Amygdala (tissue), 56 donors: Measurements from ENCODE around the gene INCENP.
"Not testable (repeated sequence)": the region's sequence is repeated elsewhere in the genome, so short reads cannot be mapped to it uniquely, and the experiment has no call there.

ENCODE experiments used
- DNase-seq, 56 donors: peaks; one replicate each; lab custom pipeline; 2025; lab: John Stamatoyannopoulos, UW

The INCENP gene

DNA sequence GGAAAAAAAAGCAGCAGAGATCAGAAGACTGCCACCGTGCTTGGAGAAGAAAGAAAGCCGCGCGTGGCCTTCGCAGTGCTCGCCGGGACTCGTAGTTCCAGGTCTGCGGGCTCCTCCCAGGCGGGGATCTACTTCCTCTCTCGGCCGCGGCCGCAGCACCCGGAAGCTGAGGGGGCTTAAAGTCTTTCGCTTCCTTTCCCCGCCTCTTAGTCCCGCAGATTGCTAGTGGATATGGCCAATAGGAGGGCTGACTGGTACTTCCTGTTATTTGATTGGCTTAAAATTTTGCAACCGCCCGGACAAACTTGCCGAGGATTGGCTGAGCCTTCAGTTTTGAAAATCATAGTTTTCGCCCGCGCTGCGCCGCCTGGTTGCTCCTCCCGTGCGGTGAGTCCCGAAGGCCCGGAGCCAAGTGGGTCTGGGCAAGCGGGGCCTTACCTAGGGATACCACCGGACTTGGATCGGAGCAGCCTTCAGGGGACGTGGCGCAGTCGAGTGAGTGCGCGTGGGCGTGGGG, at the start of gene INCENP:
INCENP (plus strand) TSS at position 343 of the 517 bp plus-strand sequence. CDS start 4,151 bp downstream, outside the sequence.
- DNase-seq = peak; percentile 32 to 99 (median 95)

DNA sequence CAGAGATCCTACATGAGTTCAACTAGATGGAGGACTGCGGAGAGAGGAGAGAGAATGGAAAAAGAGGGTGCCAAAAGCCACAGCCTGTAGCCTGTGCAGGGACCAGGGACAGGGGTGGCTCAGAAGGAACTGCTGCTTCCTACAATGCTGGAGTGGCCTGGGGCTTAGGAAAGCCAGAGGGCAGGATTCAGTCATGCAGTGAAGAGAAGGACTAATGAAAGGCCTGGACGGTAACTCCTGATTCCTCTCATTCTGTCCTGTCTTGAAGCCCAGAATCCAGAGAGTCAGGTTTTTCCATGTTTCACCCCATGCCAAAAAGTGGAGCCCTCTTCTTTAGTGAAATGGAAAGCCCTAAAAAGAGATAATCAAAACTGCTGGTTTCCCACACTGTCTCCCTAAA, 48.4 kb upstream of the INCENP start:
- DNase-seq = no peak

DNA sequence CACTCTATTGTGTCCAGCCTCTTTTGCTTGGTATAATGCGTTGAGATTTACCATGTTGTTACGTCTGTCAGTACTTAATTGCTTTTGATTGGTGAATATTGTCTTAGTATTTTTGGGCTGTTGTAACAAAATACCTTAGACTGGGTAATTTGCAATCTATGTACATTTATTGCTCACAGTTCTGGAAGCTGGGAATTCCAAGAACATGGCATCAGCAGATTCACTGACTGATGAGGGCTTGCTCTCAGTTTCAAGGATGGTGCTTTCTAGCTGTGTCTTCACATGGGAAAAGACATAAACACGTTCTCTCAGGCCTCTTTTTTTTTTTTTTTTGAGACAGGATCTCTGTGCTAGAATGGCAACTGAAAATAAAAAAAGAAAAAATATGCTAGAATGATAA, 46.7 kb upstream of the INCENP start:
- DNase-seq = no peak

DNA sequence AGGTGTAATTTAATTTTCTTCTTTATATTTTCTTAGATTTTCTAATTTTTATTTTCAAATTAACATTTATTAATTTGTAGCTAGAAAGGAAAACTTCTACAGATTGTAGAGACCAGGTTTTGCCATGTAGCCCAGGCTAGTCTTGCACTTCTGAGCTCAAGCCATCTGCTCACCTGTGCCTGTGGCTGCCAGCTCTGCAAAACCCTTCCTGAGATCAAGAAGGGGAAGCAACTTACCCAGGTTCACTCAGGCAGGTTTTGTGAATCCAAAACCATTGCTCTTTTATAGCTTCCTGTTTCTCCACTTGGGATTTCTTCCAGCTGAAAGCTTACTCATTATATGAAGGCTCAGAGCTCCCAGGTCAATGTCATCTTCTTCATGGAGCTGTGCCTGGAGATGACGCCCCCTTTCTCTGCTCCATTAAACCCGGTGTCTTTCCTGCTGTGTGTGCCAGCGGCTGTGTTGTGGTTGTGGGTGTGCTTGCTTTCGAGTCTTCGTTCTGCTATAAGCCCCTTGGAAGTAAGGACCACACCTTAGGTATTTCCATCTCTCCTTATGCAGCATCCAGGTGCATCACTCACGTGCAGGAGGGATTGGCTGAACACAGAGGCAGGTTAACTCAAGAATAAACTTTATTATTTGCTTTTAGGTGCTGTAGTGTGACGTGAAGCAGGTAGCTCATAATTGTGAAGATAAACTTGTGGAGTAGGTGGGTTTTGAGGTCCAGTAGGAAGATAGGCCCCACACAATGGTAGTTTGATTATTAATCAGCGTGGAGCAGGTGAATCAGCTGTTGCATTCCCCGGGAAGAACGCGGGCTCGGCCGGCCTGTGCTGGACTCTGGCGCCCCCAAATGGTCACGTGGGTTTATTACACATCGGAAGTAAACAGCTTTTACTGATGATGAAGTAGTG, 42.2 kb upstream of the INCENP start:
- DNase-seq = peak in 54 of 56 donors; percentile 17 to 91 (median 68)

DNA sequence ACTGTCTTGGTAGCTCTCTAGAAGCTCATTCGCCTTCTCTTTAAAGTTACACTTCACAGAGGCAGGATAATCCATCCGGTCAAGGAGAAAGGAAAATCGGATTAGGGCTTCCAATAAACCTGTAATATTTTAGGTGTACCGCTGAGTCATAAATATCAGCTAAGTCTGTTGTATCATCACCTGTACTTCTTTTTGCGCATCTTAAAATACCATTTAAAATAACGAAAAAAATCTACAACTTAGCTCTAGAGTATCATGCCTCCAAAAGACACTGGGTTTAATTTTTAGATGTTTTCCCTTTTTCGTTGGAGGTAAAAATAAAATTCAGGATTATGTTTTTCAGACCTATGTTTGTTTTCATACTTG, 41.5 kb upstream of the INCENP start:
- DNase-seq = no peak

DNA sequence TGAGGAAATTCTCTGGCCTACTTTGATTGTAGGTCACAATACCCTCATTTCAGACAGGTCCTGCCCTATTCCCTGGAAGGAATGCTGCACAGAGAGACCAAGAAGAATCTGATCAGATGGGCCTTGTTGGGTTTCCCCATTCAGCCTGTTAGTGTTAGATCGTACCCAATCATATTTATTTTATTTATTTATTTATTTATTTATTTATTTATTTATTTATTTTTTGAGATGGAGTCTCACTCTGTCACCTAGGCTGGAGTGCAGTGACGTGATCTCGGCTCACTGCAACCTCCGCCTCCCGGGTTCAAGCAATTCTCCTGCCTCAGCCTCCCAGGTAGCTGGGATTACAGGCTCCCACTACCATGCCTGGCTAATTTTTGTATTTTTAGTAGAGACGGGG, 39.0 kb upstream of the INCENP start:
- DNase-seq = not testable (repeated sequence)

DNA sequence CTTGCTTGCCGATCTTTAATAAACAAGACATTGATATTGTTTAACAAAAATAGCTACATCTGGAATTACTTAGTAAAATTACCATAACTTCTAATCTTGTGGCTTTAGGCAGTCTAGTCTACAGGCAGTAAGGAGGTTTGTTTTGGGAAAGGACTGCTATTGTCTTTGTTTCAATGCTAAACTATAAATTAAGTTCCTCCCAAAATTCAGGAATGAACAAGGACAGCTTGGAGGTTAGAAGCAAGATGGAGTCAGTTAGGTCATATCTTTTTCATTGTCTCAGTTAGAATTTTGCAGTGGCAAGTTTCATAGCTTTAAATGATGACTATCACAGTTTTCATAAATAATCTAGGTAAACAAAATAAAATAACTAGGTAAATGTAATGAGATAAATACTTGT, 36.1 kb upstream of the INCENP start:
- DNase-seq = no peak

DNA sequence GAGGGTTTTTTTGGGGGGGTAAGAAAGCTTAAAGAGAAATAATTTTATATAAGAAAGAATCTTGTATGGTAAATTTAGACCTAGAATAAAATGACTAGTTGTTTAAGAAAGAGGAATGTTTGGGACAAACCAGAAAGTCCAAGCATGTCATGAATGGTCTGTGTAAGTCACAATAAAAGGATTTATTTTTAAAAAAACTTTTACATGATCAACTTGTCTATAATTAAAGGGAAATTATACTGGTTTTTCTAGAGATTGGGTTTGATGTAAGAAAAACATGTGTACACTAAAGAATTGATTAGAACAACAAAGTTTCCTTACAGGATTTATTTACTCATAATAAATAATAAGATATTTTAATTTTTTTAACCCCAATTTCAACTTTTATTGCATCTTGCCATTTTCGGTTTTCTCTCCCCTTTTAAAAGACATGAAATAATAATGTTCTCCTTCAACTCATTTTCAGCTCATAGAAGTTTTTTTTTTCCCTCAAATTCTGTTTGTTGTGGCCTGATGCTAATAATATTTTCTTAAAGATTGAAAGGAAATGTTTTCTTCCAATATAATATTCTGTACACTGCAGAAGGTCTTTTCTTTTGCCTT, 35.4 kb upstream of the INCENP start:
- DNase-seq = no peak

DNA sequence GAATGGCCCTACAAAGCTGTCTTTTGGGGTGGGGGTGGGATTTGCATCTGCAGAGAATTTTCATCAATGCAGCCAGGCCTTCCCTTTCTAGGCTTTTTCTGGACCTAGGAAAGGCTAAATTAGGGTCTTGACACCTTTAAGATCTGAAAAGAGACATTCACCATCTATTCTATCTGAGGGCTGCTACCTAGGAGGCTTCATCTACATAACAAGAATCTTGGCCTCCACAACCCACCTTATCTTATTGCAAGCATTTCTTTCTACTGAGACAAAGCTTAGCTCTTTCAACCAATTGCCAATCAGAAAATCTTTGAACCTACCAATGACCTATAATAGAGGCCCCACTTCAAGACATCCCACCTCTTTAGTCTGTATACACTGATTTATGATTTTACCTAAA, 20.7 kb upstream of the INCENP start:
- no peak for DNase-seq

DNA sequence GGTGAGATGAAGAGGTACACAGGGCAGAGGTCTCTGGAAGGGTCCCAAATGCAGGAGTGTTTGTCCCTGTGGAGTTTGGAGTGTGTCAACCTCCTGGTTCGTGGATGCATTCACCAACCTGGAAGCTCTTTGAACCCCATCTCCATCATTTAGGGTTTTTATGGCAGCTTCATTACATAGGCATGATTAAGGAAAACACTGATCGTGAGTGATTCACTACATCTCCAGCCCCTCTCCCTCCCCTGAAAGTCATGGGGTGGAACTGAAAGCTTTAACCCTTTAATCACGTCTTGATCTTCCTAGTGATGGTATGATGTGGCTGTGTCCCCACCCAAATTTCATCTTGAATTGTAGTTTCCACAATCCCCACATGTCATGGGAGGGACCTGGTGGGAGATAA, 19.8 kb upstream of the INCENP start:
- DNase-seq = no peak

DNA sequence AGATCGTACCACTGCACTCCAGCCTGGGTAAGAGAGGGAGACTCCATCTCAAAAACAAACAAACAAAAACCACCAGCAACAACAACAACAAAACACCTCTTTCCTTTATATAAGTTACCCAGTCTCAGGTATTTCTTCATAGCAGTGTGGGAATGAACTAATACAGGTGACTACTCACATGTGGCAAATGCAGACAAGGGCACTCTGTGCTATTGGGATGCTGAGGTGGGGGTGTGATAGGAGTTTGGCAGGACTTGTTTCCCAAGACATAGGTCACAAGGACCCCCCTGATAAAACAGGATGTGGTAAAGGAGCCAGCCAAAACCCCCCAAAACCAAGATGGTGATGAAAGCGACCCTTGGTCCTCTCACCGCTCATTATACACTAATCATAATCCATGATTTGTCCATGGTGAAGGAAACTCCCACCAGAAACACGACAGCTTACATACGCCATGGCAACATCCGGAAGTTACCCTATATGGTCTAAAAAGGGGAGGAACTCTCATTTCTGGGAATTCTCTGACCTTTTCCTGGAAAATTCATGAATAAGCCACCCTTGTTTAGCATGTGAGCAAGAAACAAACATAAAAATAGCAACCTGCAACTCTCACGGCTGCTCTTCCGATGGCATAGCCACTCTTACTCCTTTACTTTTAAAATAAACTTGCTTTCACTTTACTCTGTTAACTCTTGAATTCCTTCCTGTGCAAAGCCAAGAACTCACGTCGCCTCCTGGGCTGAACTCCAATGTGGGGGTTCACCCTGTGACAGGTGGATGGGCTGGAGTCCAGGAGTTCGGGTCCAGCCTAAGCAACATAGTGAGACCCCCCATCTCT, 18.8 kb upstream of the INCENP start:
- no peak for DNase-seq

DNA sequence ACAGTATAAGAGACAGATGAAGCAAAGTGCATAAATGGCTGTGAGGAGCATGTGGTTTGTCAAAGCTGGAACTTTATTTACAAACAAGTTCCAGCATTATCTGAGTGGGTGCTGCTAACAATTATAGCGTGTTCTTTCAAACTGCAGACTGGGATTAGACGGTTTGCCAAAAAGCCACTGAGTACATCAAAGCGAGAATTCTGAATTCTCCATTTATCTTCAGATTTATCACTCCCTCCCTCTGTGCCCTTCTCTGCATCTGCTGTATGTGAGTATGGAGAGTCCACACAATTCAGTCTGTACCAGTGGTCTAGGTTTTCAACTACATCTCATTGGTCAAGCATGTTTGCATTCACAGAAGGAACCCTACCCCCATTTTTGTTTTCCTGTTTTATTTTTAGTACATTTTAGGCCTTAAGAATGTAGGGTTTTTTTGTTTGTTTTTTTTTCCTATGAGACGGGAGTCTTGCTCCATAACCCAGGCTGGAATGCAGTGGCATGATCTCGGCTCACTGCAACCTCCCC, 18.1 kb upstream of the INCENP start:
- DNase-seq = peak in 1 of 56 donors; percentile 6

DNA sequence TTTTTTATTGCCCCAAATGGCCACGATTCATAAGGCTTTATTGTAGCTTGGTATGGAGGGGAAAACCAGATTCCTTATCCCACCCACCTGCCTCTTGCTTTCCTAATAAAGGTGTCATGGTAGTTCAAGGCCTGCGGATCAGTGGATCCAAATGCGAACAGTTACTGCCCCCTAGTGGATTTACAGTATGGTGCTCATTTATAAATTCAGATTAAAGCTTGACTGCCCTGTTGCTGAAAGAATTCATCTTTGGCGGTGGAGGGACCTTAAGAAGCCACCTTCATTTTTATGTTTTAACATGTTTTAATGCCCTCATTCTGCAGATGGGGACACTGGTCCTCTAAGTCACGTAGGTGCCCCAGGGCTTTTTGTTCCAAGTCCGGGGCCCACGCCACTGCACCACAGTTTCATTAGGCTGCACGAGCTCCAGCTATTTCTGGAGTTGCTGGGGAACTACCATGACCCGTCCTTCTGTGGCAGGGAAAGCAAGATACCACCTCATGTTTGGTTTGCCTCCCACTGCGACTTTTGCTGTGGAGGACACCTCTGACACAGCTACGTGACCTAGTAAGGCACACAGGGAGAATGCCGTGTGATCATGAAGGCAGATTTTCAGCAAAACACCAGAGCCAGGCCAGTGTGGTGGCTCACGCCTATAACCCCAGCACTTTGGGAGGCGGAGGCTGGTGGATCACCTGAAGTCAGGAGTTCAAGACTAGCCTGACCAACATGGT, 15.6 kb upstream of the INCENP start:
- peak in 19 of 56 donors; percentile 6 to 63 (median 30) for DNase-seq

DNA sequence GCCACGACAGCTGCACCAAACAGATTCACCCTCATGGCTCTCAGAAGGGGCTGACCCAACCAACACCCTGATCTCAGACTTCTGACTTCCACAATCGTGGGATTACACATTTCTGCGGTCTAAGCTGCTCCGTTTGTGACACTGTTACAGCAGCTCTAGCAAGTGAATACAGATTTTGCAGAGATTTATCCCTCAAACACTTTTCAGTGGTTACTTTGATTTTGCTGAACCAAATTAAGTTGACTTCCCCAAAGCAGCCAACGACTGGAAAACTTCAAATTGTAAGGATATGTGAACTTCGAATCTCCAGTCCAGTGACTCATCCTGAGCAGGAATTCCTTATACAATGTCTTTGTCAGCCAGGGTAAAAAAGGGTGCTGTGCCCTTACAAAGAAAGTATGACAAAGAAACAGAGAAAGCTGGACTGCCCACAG, 14.8 kb upstream of the INCENP start:
- DNase-seq = no peak

DNA sequence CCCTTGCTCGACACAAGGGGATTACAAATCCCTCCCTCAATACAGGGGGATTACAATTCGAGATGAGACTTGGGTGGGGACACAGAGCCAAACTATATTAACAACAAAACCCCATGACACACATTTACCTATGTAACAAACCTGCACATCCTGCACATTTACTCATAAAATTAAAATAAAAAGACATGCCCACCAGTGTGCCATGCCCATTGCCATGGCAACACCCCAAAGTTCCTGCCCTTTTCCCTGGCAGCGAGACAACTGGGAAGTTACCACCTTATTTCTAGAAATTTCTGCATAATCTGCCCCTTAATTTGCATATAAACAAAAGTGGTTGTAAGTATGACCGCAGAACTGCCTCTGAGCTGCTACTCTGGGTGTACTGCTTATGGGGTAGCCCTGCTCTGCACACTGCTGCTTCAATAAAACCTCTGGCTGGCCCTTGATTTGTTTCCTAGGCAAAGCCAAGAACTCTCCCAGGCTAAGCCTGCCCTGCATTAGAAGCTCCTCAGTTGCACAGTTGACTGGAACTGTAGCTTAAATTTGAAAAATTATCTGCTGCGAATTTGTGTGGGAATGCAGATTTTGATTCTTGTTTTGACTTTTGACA, 8.6 kb upstream of the INCENP start:
- no peak for DNase-seq

DNA sequence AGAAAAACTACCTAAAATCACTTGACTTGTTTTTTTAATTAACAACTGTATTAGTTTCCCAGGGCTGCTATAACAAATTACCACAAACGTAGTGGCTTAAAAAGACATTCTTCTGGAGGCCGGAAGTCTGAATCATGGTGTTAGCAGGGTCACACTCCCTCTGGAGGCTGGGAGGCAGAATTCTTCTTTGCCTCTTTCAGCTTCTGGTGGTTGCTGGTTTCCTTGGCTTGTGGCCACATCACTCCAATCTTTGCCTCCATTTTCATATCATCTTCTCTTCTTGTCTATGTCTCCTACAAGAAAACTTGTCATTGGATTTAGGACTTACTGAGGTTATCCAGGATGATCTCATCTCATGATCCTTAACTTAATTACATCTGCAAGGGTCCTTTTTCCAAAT, 7.4 kb upstream of the INCENP start:
- DNase-seq = no peak

DNA sequence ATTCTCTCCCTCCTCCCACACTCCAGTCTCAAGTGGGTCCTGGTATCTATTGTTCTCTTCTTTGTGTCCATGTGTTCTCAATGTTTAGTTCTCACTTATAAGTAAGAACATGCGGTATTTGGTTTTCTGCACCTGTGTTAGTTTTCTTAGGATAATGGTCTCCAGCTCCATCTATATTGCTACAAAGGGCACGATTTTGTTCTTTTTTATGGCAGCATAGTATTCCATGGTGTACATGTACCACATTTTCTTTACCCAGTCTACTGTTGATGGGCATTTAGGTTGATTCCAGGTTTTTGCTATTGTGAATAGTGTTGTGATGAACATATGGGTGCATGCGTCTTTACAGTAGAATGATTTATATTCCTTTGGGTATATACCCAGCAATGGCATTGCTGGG, 4.2 kb upstream of the INCENP start:
- DNase-seq = no peak

DNA sequence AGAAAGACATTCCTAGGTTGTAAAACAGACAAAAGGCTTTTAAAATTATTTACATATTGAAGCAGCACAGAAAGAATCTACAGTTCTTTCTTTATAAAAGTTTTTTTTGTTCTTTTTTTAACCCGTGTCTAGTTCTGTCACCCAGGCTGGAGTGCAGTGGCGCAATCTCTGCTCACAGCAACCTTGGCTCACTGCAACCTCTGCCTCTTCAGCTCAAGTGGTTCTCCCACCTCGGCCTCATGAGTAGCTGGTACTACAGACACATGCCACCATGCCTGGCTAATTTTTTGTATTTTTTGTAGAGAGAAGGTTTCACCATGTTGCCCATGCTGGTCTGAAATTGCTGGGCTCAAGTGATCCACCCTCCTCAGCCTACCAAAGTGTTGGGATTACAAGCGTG, 3.8 kb upstream of the INCENP start:
- no peak for DNase-seq

DNA sequence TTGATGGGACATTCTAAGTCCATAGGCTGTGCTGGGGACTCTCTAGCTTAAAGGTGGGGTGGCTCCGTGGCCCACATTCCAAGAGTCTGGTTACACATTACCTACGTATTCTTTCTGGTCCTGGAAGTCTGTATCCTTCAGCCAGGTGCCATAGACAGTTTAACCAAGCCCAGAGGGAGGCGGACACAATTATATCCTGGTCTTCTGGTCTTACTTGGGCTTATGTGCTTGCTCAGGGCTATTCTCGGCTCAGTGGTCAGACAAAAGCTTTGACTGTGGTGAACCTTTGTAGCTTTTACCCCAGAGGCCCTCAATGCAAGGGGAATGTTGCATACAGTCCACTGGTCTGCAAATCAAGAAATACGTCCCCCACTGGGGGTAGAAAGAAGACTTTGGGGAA, 3.4 kb upstream of the INCENP start:
- no peak for DNase-seq

DNA sequence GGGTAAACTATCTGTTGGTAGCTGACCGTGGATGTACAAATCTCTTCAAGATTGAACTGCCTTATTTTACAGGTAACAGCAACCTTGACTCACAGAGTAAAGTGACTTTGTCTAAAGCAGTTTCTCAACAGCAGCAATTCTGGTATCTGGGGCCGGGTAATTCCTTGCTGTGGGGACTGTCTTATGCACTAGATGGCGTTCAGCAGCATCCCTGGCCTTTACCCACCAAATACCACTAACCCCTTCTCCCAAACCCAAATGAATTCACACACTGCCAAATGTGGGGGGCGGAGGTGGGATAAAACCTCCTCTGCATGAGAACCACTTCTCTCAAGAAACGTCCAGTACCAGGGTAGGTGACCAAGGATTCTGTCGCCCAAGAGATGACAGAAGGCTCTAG, 1.7 kb upstream of the INCENP start:
- DNase-seq = no peak
